BLaER1 treated with 17β-estradiol and CSF1 and Interleukin-3, amounts not matched to agents 10 nM and 100 nM (cell line): ENCODE results near the gene SGCG.
"Not testable (repeated sequence)": the region's sequence is repeated elsewhere in the genome, so short reads cannot be mapped to it uniquely, and the experiment has no call there.

Experiments used
- H3K27ac ChIP-seq, 11 experiments: shearing (Covaris generic); formaldehyde crosslinking; 2 replicates each; pipeline ENCODE4 v1.8.1; 2022
- H3K27me3 ChIP-seq, 11 experiments: shearing (Covaris generic); formaldehyde crosslinking; 2 replicates each; pipeline ENCODE4 v1.8.1; 2022
- H3K36me3 ChIP-seq, 11 experiments: shearing (Covaris generic); formaldehyde crosslinking; 2 replicates each; pipeline ENCODE4 v1.8.1; 2022
- H3K4me1 ChIP-seq, 10 experiments: shearing (Covaris generic); formaldehyde crosslinking; 2 replicates each; pipeline ENCODE4 v1.8.1; 2022
- H3K4me2 ChIP-seq, 11 experiments: shearing (Covaris generic); formaldehyde crosslinking; 2 replicates each; pipeline ENCODE4 v1.8.1; 2022
- H3K4me3 ChIP-seq, 10 experiments: shearing (Covaris generic); formaldehyde crosslinking; 2 replicates each; pipeline ENCODE4 v1.8.1; 2022
- H3K9ac ChIP-seq, 11 experiments: shearing (Covaris generic); formaldehyde crosslinking; 2 replicates each; pipeline ENCODE4 v1.8.1; 2022
- H3K9me3 ChIP-seq, 11 experiments: shearing (Covaris generic); formaldehyde crosslinking; replicated peaks in 1 of 11; 2 replicates each; pipeline ENCODE4 v1.8.1; 2022
- H4K20me1 ChIP-seq, 11 experiments: shearing (Covaris generic); formaldehyde crosslinking; 2 replicates each; pipeline ENCODE4 v1.8.1; 2022
- Cebpa-rat ChIP-seq, 11 experiments: shearing (Covaris generic); IDR thresholded peaks; 2 replicates each; pipeline ENCODE4 v1.8.1; 2022

SGCG gene

GRCh38 chr13:23185542-23185941 lies 4.8 kb downstream of the SGCG start:
- TF ChIP-seq Cebpa-rat (IDR thresholded peaks at IDR 0.05), result no peak
- Histone ChIP-seq H3K9ac (no peak overlapping the region), H3K27ac (no peak overlapping the region), H3K9me3 (no peaks in the 10 kb centered on the region), H3K36me3 (no peaks in the 10 kb centered on the region), H4K20me1 (no peaks in the 10 kb centered on the region), H3K27me3 (no peaks in the 10 kb centered on the region), H3K4me3 (no peak overlapping the region), H3K4me2 (no peak overlapping the region), H3K4me1 (no peaks in the 10 kb centered on the region)

GRCh38 chr13:23201870-23202269 lies 21.1 kb downstream of the SGCG start:
- no peaks in the 10 kb centered on the region for H3K36me3 ChIP-seq
- H3K4me3 ChIP-seq, result no peak overlapping the region
- no peak overlapping the region for H3K27ac ChIP-seq
- H3K4me2 ChIP-seq, result no peak overlapping the region
- no peak for TF ChIP-seq Cebpa-rat (IDR thresholded peaks at IDR 0.05)
- H3K9me3 ChIP-seq, result peaks cover under 1 to 6% (median 2%) of the 10 kb centered on the region in 11 experiments; a peak in 16 of 22 replicates
- H3K27me3 ChIP-seq, result no peaks in the 10 kb centered on the region
- H3K4me1 ChIP-seq, result no peaks in the 10 kb centered on the region
- H3K9ac ChIP-seq, result no peak overlapping the region
- H4K20me1 ChIP-seq, result no peaks in the 10 kb centered on the region

- Histone ChIP-seq H3K36me3 (no peaks in the 10 kb centered on the region), H3K4me1 (no peaks in the 10 kb centered on the region), H3K27me3 (no peaks in the 10 kb centered on the region), H3K9ac (no peak overlapping the region), H3K4me2 (no peak overlapping the region), H3K4me3 (no peak overlapping the region), H3K9me3 (peaks cover 5 to 11% (median 7%) of the 10 kb centered on the region in 11 experiments; a peak in 18 of 22 replicates), H3K27ac (no peak overlapping the region), H4K20me1 (no peaks in the 10 kb centered on the region)
- no peak for TF ChIP-seq Cebpa-rat (IDR thresholded peaks at IDR 0.05)
Measured at GRCh38 chr13:23202383-23202782, 21.6 kb downstream of the SGCG start.

- Histone ChIP-seq H3K4me2 (no peak overlapping the region), H3K4me3 (no peak overlapping the region), H3K27ac (no peak overlapping the region), H3K36me3 (no peaks in the 10 kb centered on the region), H3K9me3 (peaks cover 5 to 13% (median 9%) of the 10 kb centered on the region in 11 experiments; a peak in 18 of 22 replicates), H3K9ac (no peak overlapping the region), H3K4me1 (no peaks in the 10 kb centered on the region), H3K27me3 (no peaks in the 10 kb centered on the region), H4K20me1 (no peaks in the 10 kb centered on the region)
- TF ChIP-seq Cebpa-rat (IDR thresholded peaks at IDR 0.05), result no peak
Measured at GRCh38 chr13:23203516-23203915, 22.7 kb downstream of the SGCG start.

GRCh38 chr13:23205807-23206206 lies 25.0 kb downstream of the SGCG start:
- H3K9ac ChIP-seq, result no peak overlapping the region
- no peak overlapping the region for H3K27ac ChIP-seq
- H3K4me3 ChIP-seq, result no peak overlapping the region
- H3K4me1 ChIP-seq, result no peaks in the 10 kb centered on the region
- no peaks in the 10 kb centered on the region for H3K36me3 ChIP-seq
- H3K9me3 ChIP-seq, result peaks cover 6 to 14% (median 9%) of the 10 kb centered on the region in 11 experiments; a peak in 19 of 22 replicates
- no peaks in the 10 kb centered on the region for H3K27me3 ChIP-seq
- no peaks in the 10 kb centered on the region for H4K20me1 ChIP-seq
- H3K4me2 ChIP-seq, result no peak overlapping the region
- no peak for TF ChIP-seq Cebpa-rat (IDR thresholded peaks at IDR 0.05)

- Histone ChIP-seq H3K27ac (no peak overlapping the region), H3K9ac (no peak overlapping the region), H3K4me1 (no peaks in the 10 kb centered on the region), H3K4me3 (no peak overlapping the region), H3K9me3 (peaks cover 35 to 53% (median 43%) of the 10 kb centered on the region in 11 experiments), H3K4me2 (no peak overlapping the region), H3K36me3 (no peaks in the 10 kb centered on the region), H4K20me1 (no peaks in the 10 kb centered on the region), H3K27me3 (no peaks in the 10 kb centered on the region)
- TF ChIP-seq Cebpa-rat (IDR thresholded peaks at IDR 0.05), result no peak
Measured at GRCh38 chr13:23212671-23213070, 31.9 kb downstream of the SGCG start.

GRCh38 chr13:23231241-23231640 lies 50.5 kb downstream of the SGCG start:
- Histone ChIP-seq H3K4me2 (no peak overlapping the region), H3K27ac (no peak overlapping the region), H3K9me3 (no peaks in the 10 kb centered on the region; a peak in 1 of 22 replicates), H4K20me1 (no peaks in the 10 kb centered on the region), H3K36me3 (no peaks in the 10 kb centered on the region), H3K4me3 (no peak overlapping the region), H3K4me1 (no peaks in the 10 kb centered on the region), H3K27me3 (no peaks in the 10 kb centered on the region), H3K9ac (no peak overlapping the region)
- no peak for TF ChIP-seq Cebpa-rat (IDR thresholded peaks at IDR 0.05)

GRCh38 chr13:23235994-23236393 lies 55.2 kb downstream of the SGCG start:
- TF ChIP-seq Cebpa-rat (IDR thresholded peaks at IDR 0.05), result no peak
- Histone ChIP-seq H3K4me1 (no peaks in the 10 kb centered on the region), H3K36me3 (no peaks in the 10 kb centered on the region), H3K4me2 (no peak overlapping the region), H4K20me1 (no peaks in the 10 kb centered on the region), H3K9me3 (no peaks in the 10 kb centered on the region; a peak in 1 of 22 replicates), H3K27me3 (no peaks in the 10 kb centered on the region), H3K4me3 (no peak overlapping the region), H3K9ac (no peak overlapping the region), H3K27ac (no peak overlapping the region)

- no peak overlapping the region for H3K27ac ChIP-seq
- no peaks in the 10 kb centered on the region for H4K20me1 ChIP-seq
- H3K9me3 ChIP-seq, result no peaks in the 10 kb centered on the region
- no peak for TF ChIP-seq Cebpa-rat (IDR thresholded peaks at IDR 0.05)
- no peaks in the 10 kb centered on the region for H3K4me1 ChIP-seq
- H3K4me3 ChIP-seq, result no peak overlapping the region
- no peak overlapping the region for H3K4me2 ChIP-seq
- H3K36me3 ChIP-seq, result no peaks in the 10 kb centered on the region
- no peak overlapping the region for H3K9ac ChIP-seq
- no peaks in the 10 kb centered on the region for H3K27me3 ChIP-seq
Measured at GRCh38 chr13:23243066-23243465, 62.3 kb downstream of the SGCG start.

GRCh38 chr13:23248410-23248809 lies 67.6 kb downstream of the SGCG start:
- not testable (repeated sequence) for H3K9me3 ChIP-seq, H3K36me3 ChIP-seq, H3K9ac ChIP-seq, H3K4me3 ChIP-seq, H3K4me2 ChIP-seq, H4K20me1 ChIP-seq, H3K27me3 ChIP-seq, H3K4me1 ChIP-seq, H3K27ac ChIP-seq
